ENCODE results near the gene HNF4A. TPM values are rescaled to one million over a fixed set of nuclear protein-coding genes. Genes with fewer than 3 reads are reported as not detected.

The HNF4A gene
- polyA plus RNA-seq, 1 donor from 2014 or later: not detected

GRCh38 chr20:44384423-44385027, 29.0 kb downstream of the HNF4A start:
- H3K9ac ChIP-seq (ENCODE audit: low read length): no peak overlapping the region
- no peaks in the 10 kb centered on the region for H3K9me2 ChIP-seq (ENCODE audit: insufficient read depth, low read length)
- no peak overlapping the region for H2AFZ ChIP-seq (ENCODE audit: low read depth, low read length)
- H3K36me3 ChIP-seq (ENCODE audit: insufficient read depth, low read length): no peaks in the 10 kb centered on the region
- H3K9me3 ChIP-seq (ENCODE audit: low read length): no peaks in the 10 kb centered on the region
- no peak overlapping the region for H3K4me3 ChIP-seq (ENCODE audit: low read length)
- no peaks in the 10 kb centered on the region for H3F3A ChIP-seq (ENCODE audit: insufficient read depth, low read length, poor library complexity, severe bottlenecking)
- no peaks in the 10 kb centered on the region for H4K20me1 ChIP-seq (ENCODE audit: insufficient read depth)
- no peak overlapping the region for H3K27ac ChIP-seq (ENCODE audit: low read length)
- H3K27me3 ChIP-seq (ENCODE audit: insufficient read depth, low read depth, low read length): no peaks in the 10 kb centered on the region
- no peak overlapping the region for H3K4me2 ChIP-seq (ENCODE audit: low read length)
- no peaks in the 10 kb centered on the region for H3K79me2 ChIP-seq (replicated peaks; ENCODE audit: insufficient read depth, low read length)
- TF ChIP-seq POLR2AphosphoS5 (IDR thresholded peaks at IDR 0.05) (no peak), TAF1 (IDR thresholded peaks at IDR 0.05; ENCODE audit: low read depth) (no peak), RAD21 (conservative IDR thresholded peaks at IDR 0.05) (peak; percentile 50), CTCF (IDR thresholded peaks at IDR 0.05; ENCODE audit: poor library complexity, severe bottlenecking) (peak; percentile 66), MXI1 (conservative IDR thresholded peaks at IDR 0.05; ENCODE audit: poor library complexity, severe bottlenecking) (no peak), SMC3 (conservative IDR thresholded peaks at IDR 0.05; ENCODE audit: poor library complexity) (peak; percentile 54), EZH2 (IDR thresholded peaks at IDR 0.05; ENCODE audit: borderline replicate concordance, insufficient read depth, low read length, poor library complexity, severe bottlenecking) (no peak), REST (IDR thresholded peaks at IDR 0.05; ENCODE audit: borderline replicate concordance) (no peak), EP300 (conservative IDR thresholded peaks at IDR 0.05; ENCODE audit: poor library complexity, severe bottlenecking) (no peak)

- H3K4me3 ChIP-seq (ENCODE audit: low read length): no peak overlapping the region
- no peaks in the 10 kb centered on the region for H3K9me3 ChIP-seq (ENCODE audit: low read length)
- H3K9ac ChIP-seq (ENCODE audit: low read length): no peak overlapping the region
- no peaks in the 10 kb centered on the region for H3F3A ChIP-seq (ENCODE audit: insufficient read depth, low read length, poor library complexity, severe bottlenecking)
- H2AFZ ChIP-seq (ENCODE audit: low read depth, low read length): no peak overlapping the region
- H3K79me2 ChIP-seq (replicated peaks; ENCODE audit: insufficient read depth, low read length): no peaks in the 10 kb centered on the region
- H3K27me3 ChIP-seq (ENCODE audit: insufficient read depth, low read depth, low read length): no peaks in the 10 kb centered on the region
- H3K9me2 ChIP-seq (ENCODE audit: insufficient read depth, low read length): no peaks in the 10 kb centered on the region
- H3K4me2 ChIP-seq (ENCODE audit: low read length): no peak overlapping the region
- H4K20me1 ChIP-seq (ENCODE audit: insufficient read depth): no peaks in the 10 kb centered on the region
- H3K36me3 ChIP-seq (ENCODE audit: insufficient read depth, low read length): no peaks in the 10 kb centered on the region
- TF ChIP-seq CTCF (IDR thresholded peaks at IDR 0.05; ENCODE audit: poor library complexity, severe bottlenecking): peak; percentile 66
- TF ChIP-seq RAD21 (conservative IDR thresholded peaks at IDR 0.05): peak; percentile 53
- no peak for TF ChIP-seq MXI1 (conservative IDR thresholded peaks at IDR 0.05; ENCODE audit: poor library complexity, severe bottlenecking)
- no peak for TF ChIP-seq POLR2AphosphoS5 (IDR thresholded peaks at IDR 0.05)
- TF ChIP-seq TAF1 (IDR thresholded peaks at IDR 0.05; ENCODE audit: low read depth): no peak
- TF ChIP-seq EZH2 (IDR thresholded peaks at IDR 0.05; ENCODE audit: borderline replicate concordance, insufficient read depth, low read length, poor library complexity, severe bottlenecking): no peak
- no peak for TF ChIP-seq REST (IDR thresholded peaks at IDR 0.05; ENCODE audit: borderline replicate concordance)
- TF ChIP-seq SMC3 (conservative IDR thresholded peaks at IDR 0.05; ENCODE audit: poor library complexity): peak; percentile 68
- no peak for TF ChIP-seq EP300 (conservative IDR thresholded peaks at IDR 0.05; ENCODE audit: poor library complexity, severe bottlenecking)
- no peak overlapping the region for H3K27ac ChIP-seq (ENCODE audit: low read length)
Measured at GRCh38 chr20:44388466-44389023, 33.0 kb downstream of the HNF4A start.
